Parathyroid adenoma (tissue), 2 donors: Measurements from ENCODE around the gene MS4A1.
"Not testable (repeated sequence)": the region's sequence is repeated elsewhere in the genome, so short reads cannot be mapped to it uniquely, and the experiment has no call there.

ENCODE experiments used
- H2AFZ ChIP-seq: fragments of 300-600 bp; sonication (generic); one replicate; pipeline ENCODE4 v1.7.0; 2017; ENCODE audit warnings: antibody characterized with exemption, mild to moderate bottlenecking
- H3K27ac ChIP-seq: fragments of 300-600 bp; sonication (generic); one replicate; pipeline ENCODE4 v1.7.0; 2017
- H3K27me3 ChIP-seq: fragments of 300-600 bp; sonication (generic); one replicate; pipeline ENCODE4 v1.7.0; 2017; ENCODE audit warnings: low read length; ENCODE audit not compliant: control insufficient read depth, insufficient read depth
- H3K36me3 ChIP-seq: fragments of 300-600 bp; sonication (generic); one replicate; pipeline ENCODE4 v1.7.0; 2017; ENCODE audit warnings: low read length; ENCODE audit not compliant: control insufficient read depth, insufficient read depth
- H3K4me1 ChIP-seq: fragments of 300-600 bp; sonication (generic); one replicate; pipeline ENCODE4 v1.7.0; 2017; ENCODE audit warnings: control low read depth
- H3K4me2 ChIP-seq: fragments of 300-600 bp; sonication (generic); one replicate; pipeline ENCODE4 v1.7.0; 2017; ENCODE audit warnings: low read length
- H3K4me3 ChIP-seq: fragments of 300-600 bp; sonication (generic); one replicate; pipeline ENCODE4 v1.7.0; 2017; ENCODE audit warnings: low read depth, low read length
- H3K79me2 ChIP-seq: fragments of 300-600 bp; sonication (generic); one replicate; pipeline ENCODE4 v1.7.0; 2017; ENCODE audit warnings: control low read depth
- H3K9ac ChIP-seq: fragments of 300-600 bp; sonication (generic); one replicate; pipeline ENCODE4 v1.7.0; 2017; ENCODE audit warnings: mild to moderate bottlenecking
- H3K9me3 ChIP-seq: fragments of 300-600 bp; sonication (generic); one replicate; pipeline ENCODE4 v1.7.0; 2017; ENCODE audit warnings: low read length; ENCODE audit not compliant: control insufficient read depth
- CTCF ChIP-seq: fragments of 300-600 bp; sonication (generic); IDR thresholded peaks from one replicate; pipeline ENCODE4 v1.7.0; 2017; ENCODE audit warnings: antibody characterized with exemption, mild to moderate bottlenecking
- donor health status: primary hyperparathyroidism.

Gene MS4A1

GRCh38 chr11:60431251-60431650, 24.4 kb upstream of the MS4A1 start:
- H3K36me3 ChIP-seq = no peaks in the 10 kb centered on the region
- no peak overlapping the region for H3K9ac ChIP-seq
- no peaks in the 10 kb centered on the region for H3K4me1 ChIP-seq
- no peak overlapping the region for H3K27ac ChIP-seq
- H3K9me3 ChIP-seq = no peaks in the 10 kb centered on the region
- no peak for TF ChIP-seq CTCF
- no peak overlapping the region for H3K4me2 ChIP-seq
- H3K4me3 ChIP-seq = no peak overlapping the region
- H2AFZ ChIP-seq = no peak overlapping the region
- no peaks in the 10 kb centered on the region for H3K27me3 ChIP-seq
- no peaks in the 10 kb centered on the region for H3K79me2 ChIP-seq

GRCh38 chr11:60433401-60433800, 22.2 kb upstream of the MS4A1 start:
- no peak overlapping the region for H3K9ac ChIP-seq
- no peak overlapping the region for H3K4me2 ChIP-seq
- TF ChIP-seq CTCF = no peak
- H2AFZ ChIP-seq = no peak overlapping the region
- no peaks in the 10 kb centered on the region for H3K4me1 ChIP-seq
- no peaks in the 10 kb centered on the region for H3K79me2 ChIP-seq
- no peaks in the 10 kb centered on the region for H3K9me3 ChIP-seq
- no peak overlapping the region for H3K27ac ChIP-seq
- no peak overlapping the region for H3K4me3 ChIP-seq
- no peaks in the 10 kb centered on the region for H3K27me3 ChIP-seq
- H3K36me3 ChIP-seq = no peaks in the 10 kb centered on the region

GRCh38 chr11:60447070-60447469, 8.6 kb upstream of the MS4A1 start:
- H3K4me1 ChIP-seq = no peaks in the 10 kb centered on the region

GRCh38 chr11:60447846-60448245, 7.8 kb upstream of the MS4A1 start:
- Histone ChIP-seq H3K27ac (no peak overlapping the region), H3K36me3 (no peaks in the 10 kb centered on the region), H3K27me3 (no peaks in the 10 kb centered on the region), H3K9me3 (no peaks in the 10 kb centered on the region), H3K4me2 (no peak overlapping the region), H3K9ac (no peak overlapping the region), H3K79me2 (no peaks in the 10 kb centered on the region), H3K4me3 (no peak overlapping the region), H3K4me1 (no peaks in the 10 kb centered on the region), H2AFZ (no peak overlapping the region)
- TF ChIP-seq CTCF = no peak

More at GRCh38 chr11:60447070-60447469, 8.6 kb upstream of the MS4A1 start:
- Histone ChIP-seq H3K79me2 (no peaks in the 10 kb centered on the region), H2AFZ (no peak overlapping the region), H3K9ac (no peak overlapping the region), H3K9me3 (no peaks in the 10 kb centered on the region), H3K27me3 (no peaks in the 10 kb centered on the region), H3K36me3 (no peaks in the 10 kb centered on the region), H3K27ac (no peak overlapping the region), H3K4me2 (no peak overlapping the region), H3K4me3 (no peak overlapping the region)
- TF ChIP-seq CTCF = no peak

- H3K4me2 ChIP-seq, H3K4me3 ChIP-seq, H2AFZ ChIP-seq, H3K27me3 ChIP-seq, H3K9me3 ChIP-seq, H3K9ac ChIP-seq, H3K36me3 ChIP-seq, H3K27ac ChIP-seq, H3K79me2 ChIP-seq, H3K4me1 ChIP-seq: not testable (repeated sequence)
These were observed 4.5 kb upstream of the MS4A1 start for GRCh38 chr11:60451185-60451584.
